ENCODE data around the gene HMGB1. TPM values are rescaled to one million over a fixed set of nuclear protein-coding genes. Genes with fewer than 3 reads are reported as not detected.

HMGB1 gene
- total RNA-seq, 1 donor from 2014 or later, result 230 TPM

DNA sequence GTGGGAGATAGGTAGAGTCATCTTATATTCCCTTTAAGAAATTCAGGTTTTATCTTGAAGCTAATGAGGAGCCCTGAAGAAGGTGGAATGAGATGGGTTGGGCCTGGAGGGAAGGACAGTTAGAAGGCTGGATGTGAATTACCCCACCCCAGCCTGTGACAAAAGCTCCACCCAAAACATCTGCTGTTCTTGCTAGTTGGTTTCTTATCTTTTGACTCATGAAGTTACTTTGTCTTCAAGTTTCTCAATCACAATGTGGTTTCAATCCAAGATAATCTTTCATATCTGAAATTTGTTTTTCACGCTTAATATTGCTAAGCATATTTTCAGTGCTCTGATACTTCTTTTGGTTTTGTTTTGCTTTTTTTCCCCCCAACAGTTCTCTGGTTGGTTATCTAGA, 38.3 kb upstream of the HMGB1 start:
- no peak overlapping the region for H3K4me3 Mint-ChIP-seq (ENCODE audit: unreplicated experiment)
- no peaks in the 10 kb centered on the region for H3K9me3 Mint-ChIP-seq (ENCODE audit: unreplicated experiment)
- TF ChIP-seq, protein P1, sequence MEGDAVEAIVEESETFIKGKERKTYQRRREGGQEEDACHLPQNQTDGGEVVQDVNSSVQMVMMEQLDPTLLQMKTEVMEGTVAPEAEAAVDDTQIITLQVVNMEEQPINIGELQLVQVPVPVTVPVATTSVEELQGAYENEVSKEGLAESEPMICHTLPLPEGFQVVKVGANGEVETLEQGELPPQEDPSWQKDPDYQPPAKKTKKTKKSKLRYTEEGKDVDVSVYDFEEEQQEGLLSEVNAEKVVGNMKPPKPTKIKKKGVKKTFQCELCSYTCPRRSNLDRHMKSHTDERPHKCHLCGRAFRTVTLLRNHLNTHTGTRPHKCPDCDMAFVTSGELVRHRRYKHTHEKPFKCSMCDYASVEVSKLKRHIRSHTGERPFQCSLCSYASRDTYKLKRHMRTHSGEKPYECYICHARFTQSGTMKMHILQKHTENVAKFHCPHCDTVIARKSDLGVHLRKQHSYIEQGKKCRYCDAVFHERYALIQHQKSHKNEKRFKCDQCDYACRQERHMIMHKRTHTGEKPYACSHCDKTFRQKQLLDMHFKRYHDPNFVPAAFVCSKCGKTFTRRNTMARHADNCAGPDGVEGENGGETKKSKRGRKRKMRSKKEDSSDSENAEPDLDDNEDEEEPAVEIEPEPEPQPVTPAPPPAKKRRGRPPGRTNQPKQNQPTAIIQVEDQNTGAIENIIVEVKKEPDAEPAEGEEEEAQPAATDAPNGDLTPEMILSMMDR (IDR thresholded peaks at IDR 0.05; ENCODE audit: unreplicated experiment), result no peak
- H3K27me3 Mint-ChIP-seq (ENCODE audit: unreplicated experiment), result peaks cover 4% of the 10 kb centered on the region
- H3K4me1 Mint-ChIP-seq (ENCODE audit: unreplicated experiment), result peaks cover 2% of the 10 kb centered on the region
- DNase-seq (ENCODE audit: low spot score), result no peak
- no peaks in the 10 kb centered on the region for H3K36me3 Mint-ChIP-seq (ENCODE audit: low read depth, unreplicated experiment)
- no peak overlapping the region for H3K27ac Mint-ChIP-seq (ENCODE audit: unreplicated experiment)

DNA sequence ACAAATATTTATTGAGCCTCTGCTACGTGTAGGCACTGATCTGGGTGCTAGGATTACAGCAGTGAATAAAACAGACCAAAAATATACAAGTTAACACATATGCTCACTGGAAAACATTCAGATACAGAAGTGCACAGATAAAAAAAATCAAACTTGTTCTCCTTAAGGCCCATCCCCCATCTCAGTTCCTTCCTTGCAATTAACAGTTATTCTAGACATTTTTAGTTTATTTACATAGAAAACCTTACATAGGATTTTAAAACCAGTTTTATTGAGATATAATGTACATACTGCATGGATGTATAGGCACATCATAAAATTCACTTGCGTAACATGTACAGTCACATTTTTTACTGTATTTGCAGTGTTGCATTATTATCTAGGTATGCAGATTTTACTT, 36.5 kb upstream of the HMGB1 start:
- no peak for DNase-seq (ENCODE audit: low spot score)
- TF ChIP-seq, protein P1 (IDR thresholded peaks at IDR 0.05; ENCODE audit: unreplicated experiment), result no peak
- peaks cover 4% of the 10 kb centered on the region for H3K27me3 Mint-ChIP-seq (ENCODE audit: unreplicated experiment)
- H3K4me3 Mint-ChIP-seq (ENCODE audit: unreplicated experiment), result no peak overlapping the region
- peaks cover 2% of the 10 kb centered on the region for H3K4me1 Mint-ChIP-seq (ENCODE audit: unreplicated experiment)
- H3K9me3 Mint-ChIP-seq (ENCODE audit: unreplicated experiment), result no peaks in the 10 kb centered on the region
- H3K27ac Mint-ChIP-seq (ENCODE audit: unreplicated experiment), result no peak overlapping the region
- no peaks in the 10 kb centered on the region for H3K36me3 Mint-ChIP-seq (ENCODE audit: low read depth, unreplicated experiment)

DNA sequence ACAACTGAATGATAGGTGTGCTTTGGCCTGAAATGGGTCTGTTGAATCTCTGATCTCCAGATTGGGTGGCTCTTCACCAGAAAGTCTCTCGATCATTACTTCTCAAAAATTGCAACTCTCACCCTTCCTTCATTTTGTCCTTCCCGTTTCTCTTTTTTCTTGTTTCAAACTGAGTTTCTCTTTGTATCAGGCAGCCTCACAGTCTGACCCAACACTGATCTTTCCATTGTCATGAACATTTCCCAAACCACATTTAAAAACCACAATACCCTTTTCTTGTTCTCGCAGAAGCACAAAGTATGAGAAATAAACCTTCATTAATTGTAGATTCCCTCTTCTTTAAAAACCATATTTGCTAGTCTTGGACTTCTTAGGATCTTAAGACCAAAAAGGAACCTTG, 33.6 kb upstream of the HMGB1 start:
- TF ChIP-seq, protein P1 (IDR thresholded peaks at IDR 0.05; ENCODE audit: unreplicated experiment), result no peak
- Mint-ChIP-seq H3K4me3 (ENCODE audit: unreplicated experiment) (no peak overlapping the region), H3K27ac (ENCODE audit: unreplicated experiment) (no peak overlapping the region), H3K27me3 (ENCODE audit: unreplicated experiment) (peaks cover 3% of the 10 kb centered on the region), H3K36me3 (ENCODE audit: low read depth, unreplicated experiment) (no peaks in the 10 kb centered on the region), H3K9me3 (ENCODE audit: unreplicated experiment) (no peaks in the 10 kb centered on the region), H3K4me1 (ENCODE audit: unreplicated experiment) (no peaks in the 10 kb centered on the region)
- DNase-seq (ENCODE audit: low spot score), result no peak

DNA sequence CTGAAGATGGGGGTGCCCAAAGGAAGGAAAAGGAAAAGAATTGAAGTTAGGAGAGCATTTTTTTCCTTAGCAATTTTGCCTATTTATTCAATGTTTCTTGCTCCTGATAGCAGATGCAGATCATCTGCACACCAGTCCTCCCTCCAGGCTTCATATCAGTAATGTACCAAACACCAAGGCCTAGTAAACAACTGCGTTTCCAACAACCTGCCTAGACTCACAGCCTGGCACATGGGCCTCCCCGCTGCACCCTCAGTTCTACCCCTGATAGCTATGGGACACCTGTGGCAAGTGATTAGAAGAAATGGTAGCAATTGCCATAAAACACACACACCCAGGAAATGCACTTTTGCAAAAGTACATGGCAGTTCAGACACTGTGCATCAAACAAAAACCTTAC, 30.4 kb upstream of the HMGB1 start:
- H3K4me1 Mint-ChIP-seq (ENCODE audit: unreplicated experiment), result no peaks in the 10 kb centered on the region
- no peak overlapping the region for H3K4me3 Mint-ChIP-seq (ENCODE audit: unreplicated experiment)
- TF ChIP-seq, protein P1 (IDR thresholded peaks at IDR 0.05; ENCODE audit: unreplicated experiment), result no peak
- H3K27me3 Mint-ChIP-seq (ENCODE audit: unreplicated experiment), result peaks cover 3% of the 10 kb centered on the region
- no peaks in the 10 kb centered on the region for H3K36me3 Mint-ChIP-seq (ENCODE audit: low read depth, unreplicated experiment)
- no peak for DNase-seq (ENCODE audit: low spot score)
- no peaks in the 10 kb centered on the region for H3K9me3 Mint-ChIP-seq (ENCODE audit: unreplicated experiment)
- H3K27ac Mint-ChIP-seq (ENCODE audit: unreplicated experiment), result no peak overlapping the region

DNA sequence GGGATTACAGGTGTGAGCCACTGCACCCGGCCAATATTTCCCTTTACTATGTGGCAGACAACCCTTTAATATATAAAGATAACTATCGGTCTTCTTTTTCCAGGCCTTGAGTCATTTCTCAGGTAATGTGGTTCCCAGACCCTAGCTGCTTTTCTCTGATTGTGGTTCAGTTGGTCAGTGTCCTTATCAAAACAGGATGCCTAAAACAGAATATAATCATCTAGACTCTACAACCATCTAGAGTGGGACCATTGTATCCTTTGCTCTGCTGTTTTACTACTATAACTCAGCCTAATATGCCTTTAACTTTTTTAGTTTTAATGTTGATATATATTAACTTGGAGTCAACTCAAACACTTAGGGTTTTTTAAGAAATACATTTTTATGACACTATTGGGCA, 30.0 kb upstream of the HMGB1 start:
- no peak for DNase-seq (ENCODE audit: low spot score)
- no peaks in the 10 kb centered on the region for H3K9me3 Mint-ChIP-seq (ENCODE audit: unreplicated experiment)
- H3K36me3 Mint-ChIP-seq (ENCODE audit: low read depth, unreplicated experiment), result no peaks in the 10 kb centered on the region
- no peak overlapping the region for H3K4me3 Mint-ChIP-seq (ENCODE audit: unreplicated experiment)
- H3K4me1 Mint-ChIP-seq (ENCODE audit: unreplicated experiment), result no peaks in the 10 kb centered on the region
- peaks cover 3% of the 10 kb centered on the region for H3K27me3 Mint-ChIP-seq (ENCODE audit: unreplicated experiment)
- TF ChIP-seq, protein P1 (IDR thresholded peaks at IDR 0.05; ENCODE audit: unreplicated experiment), result no peak
- H3K27ac Mint-ChIP-seq (ENCODE audit: unreplicated experiment), result no peak overlapping the region
